GM12872 (cell line): Measurements from ENCODE around the gene NAA35.

Source experiments
- CTCF ChIP-seq: IDR thresholded peaks from 3 replicates; pipeline ENCODE4 v1.5.1; 2011; ENCODE audit warnings: low read depth, mild to moderate bottlenecking, low read length, moderate library complexity; ENCODE audit not compliant: insufficient read depth

Gene NAA35

DNA sequence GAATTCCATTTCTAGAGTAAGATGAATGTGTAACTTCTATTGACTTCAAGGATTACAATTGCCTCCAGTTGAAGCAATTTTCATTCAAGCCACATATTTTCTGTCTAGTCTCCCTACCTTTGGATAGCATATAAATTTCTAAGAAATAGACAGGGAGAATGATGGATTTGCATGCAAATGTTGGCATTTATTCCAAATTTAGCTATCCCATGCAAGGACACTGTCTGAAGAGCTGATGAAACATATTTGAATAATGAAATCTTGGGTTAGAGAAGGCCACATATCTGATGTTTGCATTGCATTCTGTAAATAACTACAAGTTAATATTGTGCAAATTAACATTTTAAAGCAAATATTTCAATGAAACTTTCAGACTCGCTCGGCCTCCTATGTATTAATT lies 36.0 kb upstream of the NAA35 start:
- no peak for TF ChIP-seq CTCF

DNA sequence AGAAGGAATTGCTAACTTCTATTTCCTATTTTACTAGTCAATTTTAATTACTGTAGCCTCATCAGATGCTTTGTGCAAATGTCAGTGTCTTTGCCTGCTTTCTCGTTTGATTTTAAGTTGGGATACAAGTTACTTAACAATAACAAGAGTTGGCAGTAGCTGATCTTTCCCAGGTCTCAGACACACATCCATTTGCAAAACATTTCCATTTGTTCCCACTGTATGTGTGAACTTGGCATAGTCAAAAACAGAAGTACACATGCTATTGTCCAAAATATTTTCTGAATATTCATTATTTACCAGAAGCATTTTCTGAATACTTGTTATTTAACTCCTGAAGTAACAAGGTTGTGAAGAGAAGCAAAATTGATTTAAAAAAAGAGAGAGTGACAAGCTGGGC lies 35.0 kb upstream of the NAA35 start:
- TF ChIP-seq CTCF, result no peak

GRCh38 chr9:85909390-85909789 lies 31.6 kb upstream of the NAA35 start:
- TF ChIP-seq CTCF, result no peak

GRCh38 chr9:85914108-85914507 lies 26.8 kb upstream of the NAA35 start:
- no peak for TF ChIP-seq CTCF

DNA sequence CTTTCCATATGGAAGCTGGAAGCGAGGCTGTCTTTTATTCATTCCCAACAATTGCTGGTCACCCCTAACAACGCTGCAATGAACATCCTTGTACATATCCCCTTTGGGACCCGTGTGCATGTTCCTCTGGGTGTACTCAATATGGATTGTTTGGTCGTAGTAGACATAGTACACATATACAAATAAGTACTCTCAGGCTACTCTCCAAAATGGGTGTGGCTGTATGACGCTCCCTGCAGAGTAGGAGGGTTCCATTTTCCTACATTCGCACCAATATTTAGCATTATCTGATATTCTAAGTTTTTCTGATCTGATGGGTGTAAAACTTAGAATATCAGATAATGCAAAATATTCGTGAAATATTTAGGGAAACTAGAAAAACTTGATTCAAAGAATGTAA lies 23.2 kb upstream of the NAA35 start:
- no peak for TF ChIP-seq CTCF

GRCh38 chr9:85925493-85925892 lies 15.5 kb upstream of the NAA35 start:
- TF ChIP-seq CTCF, result no peak

DNA sequence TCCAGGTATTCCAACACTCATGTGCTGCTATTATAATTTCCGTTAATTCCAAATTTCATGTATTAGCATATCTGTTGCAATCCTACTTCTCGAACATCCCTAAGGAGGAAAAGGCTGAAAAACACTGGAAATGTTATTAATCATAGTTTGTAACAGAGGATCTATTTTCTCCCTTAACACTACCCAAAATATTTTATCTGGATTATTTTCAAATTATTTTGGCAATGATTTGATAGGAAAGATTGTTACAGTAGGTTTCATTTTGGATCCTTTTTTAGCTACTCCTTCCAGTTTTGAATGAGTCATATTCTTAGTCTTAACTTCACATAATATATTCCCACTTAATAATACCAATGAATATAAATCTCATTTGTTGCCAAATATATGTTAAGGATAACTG lies 13.9 kb upstream of the NAA35 start:
- TF ChIP-seq CTCF, result no peak

- TF ChIP-seq CTCF, result no peak
Observed at GRCh38 chr9:85931495-85931894, 9.5 kb upstream of the NAA35 start.
